Smooth muscle cell (in vitro differentiated cells): Measurements from ENCODE around the gene LRP1B. TPM values are rescaled to one million over a fixed set of nuclear protein-coding genes. Genes with fewer than 3 reads are reported as not detected.

ENCODE experiments used
- DNase-seq: peaks from one replicate; lab custom pipeline; 2025; ENCODE audit not compliant: unreplicated experiment; lab: John Stamatoyannopoulos, UW
- H2AFZ ChIP-seq: fragments of 200-600 bp; sonication (generic); 2 replicates; pipeline ENCODE4 v1.6.0; 2016; ENCODE audit warnings: antibody characterized with exemption, low read depth, mild to moderate bottlenecking
- H3F3A ChIP-seq: fragments of 200-600 bp; sonication (generic); 2 replicates; pipeline ENCODE4 v1.6.0; 2017; ENCODE audit warnings: antibody characterized with exemption, low read depth
- H3K27ac ChIP-seq: fragments of 200-600 bp; sonication (generic); 2 replicates; pipeline ENCODE4 v1.5.1; 2016; ENCODE audit warnings: low read depth, mild to moderate bottlenecking
- H3K27me3 ChIP-seq: fragments of 200-600 bp; sonication (generic); 2 replicates; pipeline ENCODE4 v1.6.1; 2016; ENCODE audit warnings: low read depth, mild to moderate bottlenecking
- H3K36me3 ChIP-seq: fragments of 200-600 bp; sonication (generic); 2 replicates; pipeline ENCODE4 v1.5.1; 2016; ENCODE audit warnings: low read depth
- H3K4me1 ChIP-seq: fragments of 200-600 bp; sonication (generic); 2 replicates; pipeline ENCODE4 v1.5.1; 2016; ENCODE audit warnings: low read depth
- H3K4me2 ChIP-seq: fragments of 200-600 bp; sonication (generic); 2 replicates; pipeline ENCODE4 v1.6.0; 2016; ENCODE audit warnings: mild to moderate bottlenecking
- H3K4me3 ChIP-seq: fragments of 200-600 bp; sonication (generic); 2 replicates; pipeline ENCODE4 v1.5.1; 2016; ENCODE audit warnings: mild to moderate bottlenecking
- H3K79me2 ChIP-seq: fragments of 200-600 bp; sonication (generic); 2 replicates; pipeline ENCODE4 v1.6.0; 2016; ENCODE audit warnings: low read depth, mild to moderate bottlenecking
- H3K9ac ChIP-seq: fragments of 200-600 bp; sonication (generic); 2 replicates; pipeline ENCODE4 v1.6.0; 2016; ENCODE audit warnings: low read depth
- H3K9me3 ChIP-seq: fragments of 200-600 bp; sonication (generic); replicated peaks from 2 replicates; pipeline ENCODE4 v1.5.1; 2016; ENCODE audit warnings: low read depth
- H4K20me1 ChIP-seq: fragments of 200-600 bp; sonication (generic); 2 replicates; pipeline ENCODE4 v1.6.0; 2016; ENCODE audit warnings: low read depth
- CTCF ChIP-seq: fragments of 200-600 bp; sonication (generic); IDR thresholded peaks from 2 replicates; pipeline ENCODE4 v1.5.1; 2017; ENCODE audit warnings: borderline replicate concordance, mild to moderate bottlenecking, antibody characterized with exemption; ENCODE audit not compliant: insufficient read depth, poor library complexity, severe bottlenecking
- WGBS: methylation state at CpG from one replicate; pipeline ENCODE4 v1.1.7; 2016; ENCODE audit warnings: low lambda C conversion rate; 5-methylcytosine and 5-hydroxymethylcytosine counted together
- polyA plus RNA-seq: library from polyadenylated mRNA; unstranded; fragments of >200 nt; fragmentation: Nextera tagmentation; extraction: Ambion mirVana; gene quantifications from 2 replicates; pipeline ENCODE4 v1.2.1, GENCODE V29; 2016
- total RNA-seq: library from RNA; depleted of rRNA; stranded (reverse); fragments of >200 nt; gene quantifications from 2 replicates; pipeline ENCODE4 v1.2.3, GENCODE V29; 2014

LRP1B gene
- total and polyA plus RNA-seq, 2 experiments from 2014 or later, result 0.08 to 2.9 TPM

GRCh38 chr2:142075826-142076225 lies 55.0 kb downstream of the LRP1B start:
- Histone ChIP-seq H3K4me1 (no peaks in the 10 kb centered on the region), H3K4me3 (no peak overlapping the region), H2AFZ (no peak overlapping the region), H3K79me2 (no peaks in the 10 kb centered on the region), H3K36me3 (no peaks in the 10 kb centered on the region), H3K9me3 (no peaks in the 10 kb centered on the region), H4K20me1 (no peaks in the 10 kb centered on the region), H3K27ac (no peak overlapping the region), H3K27me3 (no peaks in the 10 kb centered on the region), H3K9ac (no peak overlapping the region), H3F3A (no peaks in the 10 kb centered on the region), H3K4me2 (no peak overlapping the region)
- no peak for DNase-seq
- TF ChIP-seq CTCF, result no peak
- 61% methylated on average over 2 of the region's 2 CpGs for WGBS

- Histone ChIP-seq H3K4me1 (no peaks in the 10 kb centered on the region), H3F3A (no peaks in the 10 kb centered on the region), H3K4me3 (no peak overlapping the region), H4K20me1 (no peaks in the 10 kb centered on the region), H3K36me3 (no peaks in the 10 kb centered on the region), H3K4me2 (no peak overlapping the region), H3K27me3 (no peaks in the 10 kb centered on the region), H3K27ac (no peak overlapping the region), H3K79me2 (no peaks in the 10 kb centered on the region), H2AFZ (no peak overlapping the region), H3K9ac (no peak overlapping the region), H3K9me3 (no peaks in the 10 kb centered on the region)
- 91% methylated on average over 4 of the region's 4 CpGs for WGBS
- TF ChIP-seq CTCF, result no peak
- DNase-seq, result no peak
These were observed 61.4 kb downstream of the LRP1B start for GRCh38 chr2:142069251-142069888.

DNA sequence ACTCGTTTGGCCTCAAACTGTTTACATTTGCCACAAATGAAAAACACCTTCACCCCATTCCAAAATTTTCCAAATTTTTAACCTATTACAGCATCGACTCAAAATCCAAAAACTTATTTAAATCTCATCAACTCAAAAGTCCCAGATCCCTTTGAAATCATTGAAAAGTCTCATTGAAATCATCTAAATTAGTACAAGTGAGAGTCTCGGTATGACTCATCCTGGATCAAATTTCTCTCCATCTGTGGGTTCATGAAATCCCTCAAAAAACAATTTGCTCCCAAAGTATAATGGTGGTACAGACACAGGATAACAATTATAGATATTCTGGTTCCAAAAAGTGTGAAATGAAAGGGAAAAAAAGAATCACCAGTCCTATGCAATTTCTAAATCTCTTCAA lies 65.1 kb downstream of the LRP1B start:
- no peaks in the 10 kb centered on the region for H3K36me3 ChIP-seq
- no peak overlapping the region for H3K9ac ChIP-seq
- no peaks in the 10 kb centered on the region for H3K9me3 ChIP-seq
- no peaks in the 10 kb centered on the region for H3K27me3 ChIP-seq
- 92% methylated on average over 3 of the region's 3 CpGs for WGBS
- no peak overlapping the region for H3K4me2 ChIP-seq
- DNase-seq, result no peak
- no peak overlapping the region for H3K4me3 ChIP-seq
- no peaks in the 10 kb centered on the region for H3F3A ChIP-seq
- no peak overlapping the region for H3K27ac ChIP-seq
- TF ChIP-seq CTCF, result no peak
- no peaks in the 10 kb centered on the region for H3K4me1 ChIP-seq
- no peaks in the 10 kb centered on the region for H4K20me1 ChIP-seq
- H2AFZ ChIP-seq, result no peak overlapping the region
- no peaks in the 10 kb centered on the region for H3K79me2 ChIP-seq

- H3K27me3 ChIP-seq, result no peaks in the 10 kb centered on the region
- no peak overlapping the region for H3K9ac ChIP-seq
- no peaks in the 10 kb centered on the region for H3K4me1 ChIP-seq
- H3K36me3 ChIP-seq, result no peaks in the 10 kb centered on the region
- no peak overlapping the region for H3K4me2 ChIP-seq
- no peaks in the 10 kb centered on the region for H3K9me3 ChIP-seq
- 95% methylated on average over 1 of the region's 1 CpG for WGBS
- TF ChIP-seq CTCF, result no peak
- H4K20me1 ChIP-seq, result no peaks in the 10 kb centered on the region
- H2AFZ ChIP-seq, result no peak overlapping the region
- H3K27ac ChIP-seq, result no peak overlapping the region
- DNase-seq, result no peak
- no peak overlapping the region for H3K4me3 ChIP-seq
- no peaks in the 10 kb centered on the region for H3K79me2 ChIP-seq
- no peaks in the 10 kb centered on the region for H3F3A ChIP-seq
These were observed 65.7 kb downstream of the LRP1B start for GRCh38 chr2:142065156-142065555.
